HepG2 (cell line): ENCODE results near the gene FASTK. TPM values are rescaled to one million over a fixed set of nuclear protein-coding genes. Genes with fewer than 3 reads are reported as not detected.

Experiments used
- ATAC-seq: fragments of 200-7000 bp; cut with Tn5 transposase; 3 replicates; pipeline ENCODE4 v1.9.1; 2020; ENCODE audit warnings: mild to moderate bottlenecking, moderate library complexity
- BruUV-seq: library from RNA; stranded (reverse); fragments of 400-500 nt; replicated peaks from 2 replicates; lab custom pipeline; 2021; lab: Mats Ljungman, UMichigan
- CTCF ChIA-PET: fragments of 300-600 bp; formaldehyde crosslinking; extraction: SDS; loops from one replicate; lab custom pipeline; 2021; ENCODE audit warnings: low total read pairs, inconsistent platforms, low intra/inter-chr PET ratio; lab: Yijun Ruan, JAX
- POLR2A ChIA-PET: fragments of 350-600 bp; sonication (Branson Sonifier 250); formaldehyde crosslinking; loops from one replicate; lab custom pipeline; 2020; ENCODE audit warnings: antibody characterized with exemption, inconsistent platforms; lab: Yijun Ruan, JAX
- DNase-seq: peaks from one replicate; pipeline ENCODE4 v3.0.0-alpha.2; 2015; ENCODE audit warnings: low spot score
- FAIRE-seq: peaks from 3 replicates; lab custom pipeline; 2011; peaks lifted over from hg19 to GRCh38; lab: Jason Lieb, UNC
- H2AFZ ChIP-seq: one replicate; pipeline ENCODE4 v1.6.1; 2011; ENCODE audit warnings: low read length, inconsistent platforms
- H3K27ac ChIP-seq: fragments of 300-600 bp; 3 replicates; pipeline ENCODE4 v1.8.0; 2011; ENCODE audit warnings: mixed run types, mild to moderate bottlenecking, mixed read lengths, low read length, inconsistent platforms; ENCODE audit not compliant: insufficient read depth; ENCODE audit errors: extremely low read length
- H3K27me3 ChIP-seq, 2 experiments: fragments of 200-600 bp in 1 of 2; 2 replicates in 1 of 2; 3 replicates in 1 of 2; pipeline versions ENCODE4 v1.6.0 to v1.8.0; 2011; ENCODE audit warnings: low read length in 2 of 2, mild to moderate bottlenecking in 2 of 2, moderate library complexity in 2 of 2, inconsistent platforms in 1 of 2; ENCODE audit not compliant: insufficient read depth in 2 of 2, control insufficient read depth in 1 of 2
- H3K36me3 ChIP-seq, 2 experiments: fragments of 200-600 bp in 1 of 2; replicated peaks in 1 of 2; 2 replicates in 1 of 2; 3 replicates in 1 of 2; pipeline versions ENCODE4 v1.5.1 to v1.8.0; 2011; ENCODE audit warnings: low read length in 2 of 2, inconsistent platforms in 1 of 2; ENCODE audit not compliant: insufficient read depth in 2 of 2, control insufficient read depth in 1 of 2
- H3K4me1 ChIP-seq: 2 replicates; pipeline ENCODE4 v1.5.1; 2012; ENCODE audit warnings: low read length, inconsistent platforms; ENCODE audit not compliant: insufficient read depth
- H3K4me2 ChIP-seq: 2 replicates; pipeline ENCODE4 v1.6.0; 2011; ENCODE audit warnings: low read depth, low read length, inconsistent platforms
- H3K4me3 ChIP-seq, 3 experiments: fragments of 200-600 bp in 1 of 3; sonication (generic), shearing (Covaris generic) in 1 of 3; replicated peaks in 1 of 3; 2 replicates each; pipeline ENCODE4 v1.5.1; 2011 to 2016; ENCODE audit warnings: low read length in 3 of 3, inconsistent platforms in 2 of 3, low read depth in 2 of 3, mild to moderate bottlenecking in 2 of 3, control low read depth in 1 of 3, mixed read lengths in 1 of 3; ENCODE audit not compliant: insufficient read depth in 1 of 3
- H3K79me2 ChIP-seq: one replicate; pipeline ENCODE4 v1.6.1; 2011; ENCODE audit warnings: low read length, inconsistent platforms; ENCODE audit not compliant: insufficient read depth
- H3K9ac ChIP-seq: 2 replicates; pipeline ENCODE4 v1.6.0; 2011; ENCODE audit warnings: mild to moderate bottlenecking, low read depth, low read length, inconsistent platforms; ENCODE audit not compliant: insufficient read depth
- H3K9me3 ChIP-seq: 2 replicates; pipeline ENCODE4 v1.5.1; 2012; ENCODE audit warnings: mild to moderate bottlenecking, low read length
- H4K20me1 ChIP-seq: 2 replicates; pipeline ENCODE4 v1.6.0; 2011; ENCODE audit warnings: inconsistent platforms, mild to moderate bottlenecking, low read length, moderate library complexity; ENCODE audit not compliant: insufficient read depth
- AGO2 ChIP-seq: fragments of 200-400 bp; formaldehyde crosslinking; optimal IDR thresholded peaks from 2 replicates; pipeline ENCODE3; 2017; ENCODE audit warnings: mild to moderate bottlenecking, low read depth, low read length, moderate library complexity
- MAZ ChIP-seq, 2 experiments: sonication (generic) in 1 of 2; formaldehyde crosslinking in 1 of 2; IDR thresholded peaks; 2 replicates each; pipeline versions ENCODE4 v1.5.0 to v1.6.1; 2012 to 2020; ENCODE audit warnings: low read depth in 2 of 2, mild to moderate bottlenecking in 2 of 2, borderline replicate concordance in 1 of 2, improper control_type of control experiment in 1 of 2, low read length in 1 of 2, missing genetic modification reagents in 1 of 2, moderate library complexity in 1 of 2
- MED8 ChIP-seq: sonication (generic); formaldehyde crosslinking; IDR thresholded peaks from 2 replicates; pipeline ENCODE4 v1.8.1; 2023; ENCODE audit warnings: mild to moderate bottlenecking, missing genetic modification reagents; ENCODE audit not compliant: insufficient replicate concordance
- RBAK ChIP-seq: sonication (generic); formaldehyde crosslinking; IDR thresholded peaks from 2 replicates; pipeline ENCODE4 v1.5.1; 2020; ENCODE audit warnings: mild to moderate bottlenecking, missing genetic modification reagents
- RFX3 ChIP-seq: IDR thresholded peaks from 2 replicates; pipeline ENCODE4 v1.6.1; 2016; ENCODE audit warnings: missing biosample characterization, missing genetic modification reagents
- SMAD1 ChIP-seq: sonication (generic); formaldehyde crosslinking; IDR thresholded peaks from 2 replicates; pipeline ENCODE4 v1.4.0; 2020; ENCODE audit warnings: missing genetic modification reagents, low read depth, mild to moderate bottlenecking, borderline replicate concordance
- SRF ChIP-seq: IDR thresholded peaks from 2 replicates; pipeline ENCODE4 v1.6.1; 2011; ENCODE audit warnings: mild to moderate bottlenecking, low read depth, low read length, moderate library complexity
- TOPORS ChIP-seq: sonication (generic); formaldehyde crosslinking; IDR thresholded peaks from 2 replicates; pipeline ENCODE4 v1.8.0; 2023; ENCODE audit warnings: mild to moderate bottlenecking, missing genetic modification reagents
- UBTF ChIP-seq: sonication (generic); formaldehyde crosslinking; IDR thresholded peaks from 2 replicates; pipeline ENCODE4 v1.4.0; 2020; ENCODE audit warnings: mild to moderate bottlenecking, missing genetic modification reagents
- YEATS4 ChIP-seq: sonication (generic); formaldehyde crosslinking; IDR thresholded peaks from 2 replicates; pipeline ENCODE4 v1.4.0; 2020; ENCODE audit warnings: missing genetic modification reagents, borderline replicate concordance
- ZBTB7B ChIP-seq: sonication (generic); formaldehyde crosslinking; IDR thresholded peaks from 2 replicates; pipeline ENCODE4 v1.4.0; 2020; ENCODE audit warnings: missing genetic modification reagents
- ZNF10 ChIP-seq: sonication (generic); formaldehyde crosslinking; IDR thresholded peaks from 2 replicates; pipeline ENCODE4 v1.4.0; 2020; ENCODE audit warnings: mild to moderate bottlenecking, low read depth, missing genetic modification reagents, borderline replicate concordance
- ZNF605 ChIP-seq: sonication (generic); formaldehyde crosslinking; IDR thresholded peaks from 2 replicates; pipeline ENCODE4 v1.8.0; 2022; ENCODE audit warnings: mild to moderate bottlenecking, missing genetic modification reagents
- ZNF883 ChIP-seq: sonication (generic); formaldehyde crosslinking; IDR thresholded peaks from 2 replicates; pipeline ENCODE4 v1.5.1; 2020; ENCODE audit warnings: mild to moderate bottlenecking, missing genetic modification reagents; ENCODE audit errors: not compliant biosample characterization
- ZNF891 ChIP-seq: sonication (generic); formaldehyde crosslinking; IDR thresholded peaks from 2 replicates; pipeline ENCODE4 v1.5.0; 2020; ENCODE audit warnings: mild to moderate bottlenecking, missing genetic modification reagents
- WGBS: methylation state at CpG from one replicate; pipeline ENCODE4 v1.1.6; 2017; ENCODE audit warnings: low lambda C conversion rate; 5-methylcytosine and 5-hydroxymethylcytosine counted together
- in situ Hi-C: cut with HindIII; loops from 2 replicates; pipeline ENCODE4 v1.10.0; 2017; ENCODE audit warnings: low pct_unique_long_range_greater_than_20kb; ENCODE audit not compliant: extremely low pct_ligation_motif_present
- intact Hi-C: fragments of 100-400 bp; cut with micrococcal nuclease; formaldehyde crosslinking; loops from one replicate; pipeline ENCODE4 v1.10.0; 2022; ENCODE audit not compliant: unreplicated experiment
- polyA plus RNA-seq, 8 experiments: library from polyadenylated mRNA; depleted of rRNA in 3 of 8; stranded (reverse) in 7 of 8; unstranded in 1 of 8; fragments of >200 nt; fragmentation: Illumina TruSeq in 4 of 8; extraction: Trizol in 4 of 8; gene quantifications; 2 replicates each; pipeline versions ENCODE4 v1.2.1 to v1.2.3, GENCODE V29; 2011 to 2016; ENCODE audit warnings: low read depth in 4 of 8, missing spikeins in 1 of 8, mixed read lengths in 1 of 8; ENCODE audit not compliant: insufficient read depth in 1 of 8
- total RNA-seq, 5 experiments: library from RNA; depleted of rRNA; stranded (reverse); fragments of >200 nt; fragmentation: Illumina TruSeq; extraction: Trizol; gene quantifications; 2 replicates each; pipeline ENCODE4 v1.2.3, GENCODE V29; 2016; ENCODE audit warnings: low read depth in 1 of 5
- TF ChIP-seq, protein P1 (sequence below): sonication (generic); formaldehyde crosslinking; IDR thresholded peaks from 2 replicates; pipeline ENCODE4 v1.8.1; 2023; ENCODE audit warnings: mild to moderate bottlenecking, inconsistent platforms, moderate library complexity, missing genetic modification reagents, borderline replicate concordance
- TF ChIP-seq, protein P2 (sequence below), 2 experiments: sonication (generic) in 1 of 2; formaldehyde crosslinking in 1 of 2; IDR thresholded peaks; 2 replicates each; pipeline versions ENCODE4 v1.4.0 to v1.6.1; 2018 to 2020; ENCODE audit warnings: missing genetic modification reagents in 2 of 2, borderline replicate concordance in 1 of 2, low read depth in 1 of 2, mild to moderate bottlenecking in 1 of 2, missing biosample characterization in 1 of 2

Gene FASTK
- total and polyA plus RNA-seq, 2 of the 13 experiments (the other 11 are each of a cell fraction or from before 2014, with no cell fraction given) = 52.9 to 55.7 TPM

- POLR2A ChIA-PET = interaction anchor here (1.4 to 4.4 kb wide), 4 partner anchors 22 to 32 kb away, joined by 4 to 144 read pairs (median 7); partner anchors contain the start of genes ABCB8, AGAP3, FASTK and TMUB1
- no TSS peak for BruUV-seq
- Histone ChIP-seq H3K27me3 (no peaks in the 10 kb centered on the region; a peak in 1 of 5 replicates), H3K9me3 (no peaks in the 10 kb centered on the region), H3K27ac (peak overlapping the region; percentile 86), H3K4me3 (peak overlapping the region; percentile 69 to 92 (median 90)), H3K36me3 (peaks cover 1 to 8% of the 10 kb centered on the region in 2 experiments; a peak in 4 of 5 replicates), H3K79me2 (peaks cover 16% of the 10 kb centered on the region), H4K20me1 (peaks cover 4% of the 10 kb centered on the region; the same call in 1 of the 2 replicates), H3K4me2 (peak overlapping the region; percentile 98), H2AFZ (no peak overlapping the region), H3K4me1 (peaks cover 56% of the 10 kb centered on the region), H3K9ac (peak overlapping the region; percentile 71)
- ATAC-seq (no peak), DNase-seq (no peak), FAIRE-seq (no peak)
- CTCF ChIA-PET = interaction anchor here (0.8 kb wide), 1 partner anchor 51 kb away, joined by 3 read pairs; no protein-coding TSS in a partner anchor
- 2% methylated on average over 11 of the region's 17 CpGs for WGBS
- intact Hi-C loops (no loop called here), in situ Hi-C loops (no loop called here)
- TF ChIP-seq ZNF605 = 0 out of 2 replicates have a peak, but pooled peaks have one; percentile 56
- no peak for TF ChIP-seq RBAK (CRISPR knock-in tag)
- 0 out of 2 replicates have a peak, but pooled peaks have one; percentile 63 for TF ChIP-seq TOPORS (CRISPR knock-in tag)
- peak; percentile 29 for TF ChIP-seq AGO2
- no peak for TF ChIP-seq SRF
- no peak for TF ChIP-seq RFX3 (CRISPR knock-in tag)
- 0 out of 2 replicates have a peak, but pooled peaks have one; percentile 2 for TF ChIP-seq YEATS4 (CRISPR knock-in tag)
- TF ChIP-seq UBTF = peak; percentile 76
- no peak for TF ChIP-seq MAZ (IDR thresholded peaks at IDR 0.05; ENCODE audit: borderline replicate concordance, low read depth, low read length)
- TF ChIP-seq MAZ (CRISPR knock-in tag; IDR thresholded peaks at IDR 0.05; ENCODE audit: low read depth) = 0 out of 2 replicates have a peak, but pooled peaks have one; percentile 16
- peak; percentile 16 for TF ChIP-seq MED8 (CRISPR knock-in tag)
- no peak for TF ChIP-seq ZBTB7B (CRISPR knock-in tag)
- 0 out of 2 replicates have a peak, but pooled peaks have one; percentile 21 for TF ChIP-seq ZNF891 (CRISPR knock-in tag)
- peak; percentile 13 for TF ChIP-seq ZNF883
- TF ChIP-seq, protein P1, sequence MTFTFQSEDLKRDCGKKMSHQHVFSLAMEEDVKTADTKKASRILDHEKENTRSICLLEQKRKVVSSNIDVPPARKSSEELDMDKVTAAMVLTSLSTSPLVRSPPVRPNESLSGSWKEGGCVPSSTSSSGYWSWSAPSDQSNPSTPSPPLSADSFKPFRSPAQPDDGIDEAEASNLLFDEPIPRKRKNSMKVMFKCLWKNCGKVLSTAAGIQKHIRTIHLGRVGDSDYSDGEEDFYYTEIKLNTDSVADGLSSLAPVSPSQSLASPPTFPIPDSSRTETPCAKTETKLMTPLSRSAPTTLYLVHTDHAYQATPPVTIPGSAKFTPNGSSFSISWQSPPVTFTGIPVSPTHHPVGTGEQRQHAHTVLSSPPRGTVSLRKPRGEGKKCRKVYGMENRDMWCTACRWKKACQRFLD (CRISPR knock-in tag) = 0 out of 2 replicates have a peak, but pooled peaks have one; percentile 9
- no peak for TF ChIP-seq ZNF10
- TF ChIP-seq, protein P2, sequence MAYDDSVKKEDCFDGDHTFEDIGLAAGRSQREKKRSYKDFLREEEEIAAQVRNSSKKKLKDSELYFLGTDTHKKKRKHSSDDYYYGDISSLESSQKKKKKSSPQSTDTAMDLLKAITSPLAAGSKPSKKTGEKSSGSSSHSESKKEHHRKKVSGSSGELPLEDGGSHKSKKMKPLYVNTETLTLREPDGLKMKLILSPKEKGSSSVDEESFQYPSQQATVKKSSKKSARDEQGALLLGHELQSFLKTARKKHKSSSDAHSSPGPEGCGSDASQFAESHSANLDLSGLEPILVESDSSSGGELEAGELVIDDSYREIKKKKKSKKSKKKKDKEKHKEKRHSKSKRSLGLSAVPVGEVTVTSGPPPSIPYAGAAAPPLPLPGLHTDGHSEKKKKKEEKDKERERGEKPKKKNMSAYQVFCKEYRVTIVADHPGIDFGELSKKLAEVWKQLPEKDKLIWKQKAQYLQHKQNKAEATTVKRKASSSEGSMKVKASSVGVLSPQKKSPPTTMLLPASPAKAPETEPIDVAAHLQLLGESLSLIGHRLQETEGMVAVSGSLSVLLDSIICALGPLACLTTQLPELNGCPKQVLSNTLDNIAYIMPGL (CRISPR knock-in tag; IDR thresholded peaks at IDR 0.05; ENCODE audit: borderline replicate concordance in 1 of 2, low read depth in 1 of 2) = peak in 1 of 2 experiments; percentile 23; a peak in 1 of 4 replicates
- TF ChIP-seq SMAD1 = 0 out of 2 replicates have a peak, but pooled peaks have one; percentile 72
These were observed 20.5 kb downstream of the FASTK start for GRCh38 chr7:151060113-151060415.
